ENCODE results near the gene ACTR3. TPM values are rescaled to one million over a fixed set of nuclear protein-coding genes. Genes with fewer than 3 reads are reported as not detected.

Gene ACTR3
- total and polyA plus RNA-seq, 8 donors: 10.3 to 112 (median 52.9) TPM

DNA sequence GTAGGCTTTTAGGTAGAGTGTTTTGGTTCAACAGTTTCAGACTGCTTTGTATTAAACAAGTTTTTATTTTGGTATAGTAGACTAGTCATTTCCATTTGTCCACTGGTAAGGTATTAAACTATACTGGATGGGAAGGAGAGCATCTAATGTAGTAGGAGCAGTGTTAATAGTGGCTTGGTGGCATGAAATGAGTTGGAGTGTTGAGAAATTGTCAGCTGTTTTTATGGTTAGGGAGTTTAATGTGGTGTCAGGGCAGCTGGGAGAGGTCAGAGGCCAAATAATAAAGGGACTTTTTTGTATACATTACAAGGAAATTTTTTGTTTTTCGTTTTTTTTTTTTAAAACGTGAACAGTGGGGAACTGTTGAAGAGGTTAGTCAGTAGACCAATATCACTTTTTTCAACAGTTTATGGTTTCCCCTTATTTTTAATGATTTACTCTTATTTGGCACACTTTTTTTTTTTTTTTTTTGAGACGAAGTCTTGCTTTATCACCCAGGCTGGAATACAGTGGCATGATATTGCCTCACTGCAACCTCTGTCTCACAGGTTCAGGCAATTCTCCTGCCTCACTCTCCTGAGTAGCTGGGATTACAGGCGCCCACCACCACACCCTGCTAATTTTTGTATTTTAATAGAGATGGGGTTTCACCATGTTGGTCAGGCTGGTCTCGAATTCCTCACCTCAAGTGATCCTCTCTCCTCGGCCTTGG is 21.2 kb downstream of the ACTR3 start:
- WGBS, 2 donors: 64% methylated on average over 6 of the region's 6 CpGs
- H3K4me1 ChIP-seq: peaks cover 0 to 16% (median 0%) of the 10 kb centered on the region in 3 donors
- TF ChIP-seq, protein P1, sequence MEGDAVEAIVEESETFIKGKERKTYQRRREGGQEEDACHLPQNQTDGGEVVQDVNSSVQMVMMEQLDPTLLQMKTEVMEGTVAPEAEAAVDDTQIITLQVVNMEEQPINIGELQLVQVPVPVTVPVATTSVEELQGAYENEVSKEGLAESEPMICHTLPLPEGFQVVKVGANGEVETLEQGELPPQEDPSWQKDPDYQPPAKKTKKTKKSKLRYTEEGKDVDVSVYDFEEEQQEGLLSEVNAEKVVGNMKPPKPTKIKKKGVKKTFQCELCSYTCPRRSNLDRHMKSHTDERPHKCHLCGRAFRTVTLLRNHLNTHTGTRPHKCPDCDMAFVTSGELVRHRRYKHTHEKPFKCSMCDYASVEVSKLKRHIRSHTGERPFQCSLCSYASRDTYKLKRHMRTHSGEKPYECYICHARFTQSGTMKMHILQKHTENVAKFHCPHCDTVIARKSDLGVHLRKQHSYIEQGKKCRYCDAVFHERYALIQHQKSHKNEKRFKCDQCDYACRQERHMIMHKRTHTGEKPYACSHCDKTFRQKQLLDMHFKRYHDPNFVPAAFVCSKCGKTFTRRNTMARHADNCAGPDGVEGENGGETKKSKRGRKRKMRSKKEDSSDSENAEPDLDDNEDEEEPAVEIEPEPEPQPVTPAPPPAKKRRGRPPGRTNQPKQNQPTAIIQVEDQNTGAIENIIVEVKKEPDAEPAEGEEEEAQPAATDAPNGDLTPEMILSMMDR (IDR thresholded peaks at IDR 0.05): no peak
- H3K27ac ChIP-seq: no peak overlapping the region
- no peak overlapping the region for H3K4me3 ChIP-seq
- no peaks in the 10 kb centered on the region for H3K36me3 ChIP-seq
- H3K9me3 ChIP-seq: no peaks in the 10 kb centered on the region
- FAIRE-seq (no peak), DNase-seq (no peak), ATAC-seq (peak in 2 of 4 donors; percentile 39 to 41)
- intact Hi-C loops (cut with DNase I): no loop called here
- no peaks in the 10 kb centered on the region for H3K27me3 ChIP-seq

DNA sequence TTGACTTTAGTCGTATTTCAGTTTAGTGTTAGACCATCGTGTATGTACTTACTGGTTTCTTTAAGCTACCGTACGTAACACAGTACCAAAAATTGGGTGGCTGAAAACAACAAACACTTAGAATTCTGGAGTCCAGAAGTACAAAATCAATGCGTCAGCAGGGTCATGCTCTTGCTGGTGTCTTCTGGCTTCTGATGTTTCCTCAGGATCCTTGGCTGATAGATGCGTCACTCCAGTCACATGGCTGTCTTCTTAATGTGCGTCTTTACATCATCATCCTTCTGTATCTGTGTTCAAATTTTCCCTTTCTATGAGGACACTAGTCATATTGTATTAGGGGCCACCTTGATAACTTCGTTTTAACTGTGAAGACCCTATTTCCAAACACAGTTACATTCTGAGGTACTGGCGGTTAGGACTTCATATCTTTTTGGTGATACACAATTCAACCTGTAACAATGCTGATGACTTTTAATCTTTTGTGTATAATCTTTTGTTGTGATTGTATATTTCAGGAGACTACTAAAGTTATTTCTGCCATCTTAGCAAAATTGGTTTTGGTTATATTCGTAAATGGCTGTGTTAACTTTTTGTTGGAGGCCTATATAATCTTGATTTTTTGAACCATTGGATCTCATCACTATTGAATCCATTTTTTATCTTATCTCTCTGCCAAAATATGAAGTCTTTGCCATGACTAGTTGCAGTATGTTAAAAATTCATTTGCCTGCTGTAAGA is 25.4 kb downstream of the ACTR3 start:
- WGBS, 2 donors: 84 to 90% methylated on average over 10 of the region's 10 CpGs
- H3K36me3 ChIP-seq: peaks cover 0 to 7% (median 0%) of the 10 kb centered on the region in 3 donors
- H3K4me1 ChIP-seq: peaks cover 0 to 10% (median 0%) of the 10 kb centered on the region in 3 donors
- TF ChIP-seq, protein P1 (IDR thresholded peaks at IDR 0.05): no peak
- H3K27me3 ChIP-seq: no peaks in the 10 kb centered on the region
- intact Hi-C loops (cut with DNase I): no loop called here
- no peak for FAIRE-seq
- H3K9me3 ChIP-seq: no peaks in the 10 kb centered on the region
- H3K27ac ChIP-seq: no peak overlapping the region
- ATAC-seq: no peak
- no peak for DNase-seq
- no peak overlapping the region for H3K4me3 ChIP-seq

DNA sequence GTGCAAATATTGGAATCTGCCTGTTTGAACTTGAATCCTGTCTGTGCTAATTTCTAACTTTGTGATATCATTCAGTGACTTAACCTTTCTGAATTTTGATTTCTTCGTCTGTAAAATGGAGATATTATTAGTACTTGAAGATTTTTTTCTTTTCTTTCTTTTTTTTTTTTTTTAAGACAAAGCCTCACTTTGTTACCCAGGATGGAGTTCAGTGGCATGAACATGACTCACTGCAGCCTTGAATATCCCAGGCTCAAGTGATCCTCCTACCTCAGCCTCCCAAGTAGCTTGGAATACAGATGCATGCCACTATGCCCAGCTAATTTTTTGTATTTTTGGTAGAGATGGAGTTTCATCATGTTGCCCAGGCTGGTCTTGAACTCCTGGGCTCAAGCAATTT is 28.3 kb downstream of the ACTR3 start:
- H3K36me3 ChIP-seq: peaks cover 0 to 7% (median 0%) of the 10 kb centered on the region in 3 donors
- no peaks in the 10 kb centered on the region for H3K4me1 ChIP-seq
- 95 to 97% methylated on average over 1 of the region's 1 CpG for WGBS, 2 donors
- H3K4me3 ChIP-seq: no peak overlapping the region
- H3K27me3 ChIP-seq: no peaks in the 10 kb centered on the region
- no peak for FAIRE-seq
- intact Hi-C loops (cut with DNase I): no loop called here
- H3K27ac ChIP-seq: no peak overlapping the region
- no peak for ATAC-seq
- DNase-seq: no peak
- TF ChIP-seq, protein P1 (IDR thresholded peaks at IDR 0.05): no peak
- no peaks in the 10 kb centered on the region for H3K9me3 ChIP-seq

DNA sequence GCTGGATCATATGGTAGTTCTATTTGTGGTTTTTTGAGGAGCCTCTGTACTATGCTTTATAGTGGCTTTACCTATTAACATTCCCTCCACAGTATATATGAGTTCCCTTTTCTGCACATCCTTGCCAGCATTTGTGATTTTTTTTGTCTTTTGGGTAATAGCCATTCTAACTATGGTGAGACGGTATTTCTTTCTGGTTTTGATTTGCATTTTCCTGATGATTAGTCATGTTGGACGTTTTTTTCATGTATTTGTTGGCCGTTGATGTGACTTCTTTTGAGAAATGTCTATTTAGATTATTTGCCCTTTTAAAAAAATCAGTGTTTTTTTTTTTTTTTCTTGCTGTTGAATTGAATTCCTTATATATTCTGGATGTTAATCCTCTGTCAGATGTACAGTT is 31.1 kb downstream of the ACTR3 start:
- no peaks in the 10 kb centered on the region for H3K27me3 ChIP-seq
- no peak for DNase-seq
- H3K9me3 ChIP-seq: no peaks in the 10 kb centered on the region
- no peaks in the 10 kb centered on the region for H3K4me1 ChIP-seq
- ATAC-seq: no peak
- 78 to 85% methylated on average over 3 of the region's 3 CpGs for WGBS, 2 donors
- H3K4me3 ChIP-seq: no peak overlapping the region
- intact Hi-C loops (cut with DNase I): no loop called here
- no peak for FAIRE-seq
- TF ChIP-seq, protein P1 (IDR thresholded peaks at IDR 0.05): no peak
- H3K36me3 ChIP-seq: peaks cover 0 to 7% (median 0%) of the 10 kb centered on the region in 3 donors
- no peak overlapping the region for H3K27ac ChIP-seq

DNA sequence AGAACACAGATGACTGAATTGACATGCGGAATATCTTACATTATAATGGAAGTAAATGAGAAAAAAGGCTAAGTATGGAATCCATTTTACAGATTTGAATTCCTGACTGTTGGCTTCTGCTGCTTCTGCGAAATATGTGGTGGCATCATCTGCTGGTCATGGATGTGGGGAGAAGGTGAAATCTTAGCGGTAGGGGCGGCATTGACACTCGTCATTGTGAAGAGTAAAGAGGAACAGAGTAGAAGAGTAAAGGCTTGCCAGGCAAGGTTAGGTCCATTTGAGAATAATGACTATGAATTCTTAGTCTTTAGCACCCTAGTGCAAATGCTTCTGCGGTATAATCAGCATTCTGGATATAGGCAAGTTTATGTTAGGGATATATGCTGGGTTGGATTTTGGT is 32.4 kb downstream of the ACTR3 start:
- H3K36me3 ChIP-seq: peaks cover 0 to 6% (median 3%) of the 10 kb centered on the region in 3 donors
- FAIRE-seq: no peak

More for the DNA sequence above, 32.4 kb downstream of the ACTR3 start:
- Histone ChIP-seq H3K4me3 (no peak overlapping the region), H3K27ac (no peak overlapping the region), H3K27me3 (no peaks in the 10 kb centered on the region), H3K9me3 (no peaks in the 10 kb centered on the region), H3K4me1 (no peaks in the 10 kb centered on the region)
- ATAC-seq (no peak), DNase-seq (no peak)
- 95 to 98% methylated on average over 6 of the region's 6 CpGs for WGBS, 2 donors
- intact Hi-C loops (cut with DNase I): no loop called here
- TF ChIP-seq, protein P1 (IDR thresholded peaks at IDR 0.05): no peak

All from pancreas (tissue), 10 donors.